Measurements from ENCODE around the gene AMPD2. TPM values are rescaled to one million over a fixed set of nuclear protein-coding genes. Genes with fewer than 3 reads are reported as not detected.

The AMPD2 gene
- total and polyA plus RNA-seq, 2 of the 8 experiments (the other 6 are each of a cell fraction or from before 2014, with no cell fraction given) = 37.2 to 67.7 TPM

- H3K79me2 ChIP-seq (ENCODE audit: control insufficient read depth in 1 of 2, insufficient read depth in 2 of 2, low read length in 2 of 2) = no peaks in the 10 kb centered on the region
- no peak overlapping the region for H2BK20ac ChIP-seq (ENCODE audit: low read length)
- H2BK5ac ChIP-seq (ENCODE audit: low read depth, low read length) = no peak overlapping the region
- H3K4me3 ChIP-seq (ENCODE audit: extremely low read depth in 1 of 4, insufficient read depth in 2 of 4, low read depth in 3 of 4, low read length in 4 of 4) = no peak overlapping the region
- H2BK15ac ChIP-seq (ENCODE audit: low read length) = no peak overlapping the region
- H3K27me3 ChIP-seq (replicated peaks in 1 of 4; ENCODE audit: control insufficient read depth in 3 of 4, extremely low read depth in 1 of 4, insufficient read depth in 3 of 4, low read length in 3 of 4) = no peaks in the 10 kb centered on the region
- 92% methylated on average over 5 of the region's 5 CpGs; no CpG with 5 or more reads in 1 of the 2 experiments for WGBS, 2 experiments (ENCODE audit: extremely low coverage in 1 of 2, insufficient coverage in 1 of 2, insufficient read length in 1 of 2, insufficient replicate concordance in 2 of 2, low coverage in 1 of 2, low lambda C conversion rate in 2 of 2, missing lambda C conversion rate in 1 of 2)
- H3K9me3 ChIP-seq (ENCODE audit: insufficient read depth in 2 of 2, low read depth in 1 of 2, low read length in 1 of 2) = no peaks in the 10 kb centered on the region
- TF ChIP-seq SIN3A (conservative IDR thresholded peaks at IDR 0.05 in 1 of 2, IDR thresholded peaks at IDR 0.05 in 1 of 2; ENCODE audit: low read depth in 1 of 2, low read length in 2 of 2) (no peak), MAX (IDR thresholded peaks at IDR 0.05) (no peak), POLR2AphosphoS5 (IDR thresholded peaks at IDR 0.05; ENCODE audit: low read depth, low read length) (no peak), SP4 (IDR thresholded peaks at IDR 0.05; ENCODE audit: low read length) (no peak), SUZ12 (IDR thresholded peaks at IDR 0.05; ENCODE audit: low read length) (no peak), EZH2 (IDR thresholded peaks at IDR 0.05; ENCODE audit: low read depth, low read length, severe bottlenecking) (no peak), CTCF (IDR thresholded peaks at IDR 0.05; ENCODE audit: control extremely low read depth in 1 of 3, insufficient read depth in 1 of 3, low read depth in 1 of 3, low read length in 3 of 3) (no peak)
- no peak overlapping the region; the same call in 1 of the 2 replicates for H3K18ac ChIP-seq (ENCODE audit: extremely low read depth, low read length)
- no peak overlapping the region for H4K91ac ChIP-seq (replicated peaks; ENCODE audit: insufficient read length, low read length)
- CTCF ChIA-PET (ENCODE audit: partially characterized antibody) = interaction anchor here (0.9 to 10.4 kb wide), 11 partner anchors 7 to 100 kb away, joined by 3 to 73 read pairs (median 5); partner anchors contain the start of gene GSTM1
- H3K56ac ChIP-seq (replicated peaks; ENCODE audit: insufficient read length, low read depth, low read length) = no peak overlapping the region
- no peaks in the 10 kb centered on the region for H3K23me2 ChIP-seq (ENCODE audit: low read depth, low read length)
- H4K5ac ChIP-seq (ENCODE audit: insufficient read length, low read depth, low read length) = no peak overlapping the region
- no peak overlapping the region for H3K9ac ChIP-seq (replicated peaks in 1 of 4; ENCODE audit: extremely low read depth in 1 of 4, low read depth in 3 of 4, low read length in 3 of 4)
- no peak overlapping the region for H3K23ac ChIP-seq (ENCODE audit: insufficient read length)
- H4K8ac ChIP-seq (ENCODE audit: extremely low read depth, insufficient read depth, low read length) = no peak overlapping the region
- FAIRE-seq (no peak), DNase-seq (ENCODE audit: low read depth in 1 of 2, low spot score in 2 of 2) (peak in 1 of 2 experiments; percentile 35)
- peaks cover 0 to 13% of the 10 kb centered on the region in 2 experiments for H4K20me1 ChIP-seq (replicated peaks in 1 of 2; ENCODE audit: control insufficient read depth in 1 of 2, insufficient read depth in 2 of 2, low read length in 2 of 2)
- H3K4me2 ChIP-seq (ENCODE audit: insufficient read depth in 1 of 2, low read depth in 2 of 2, low read length in 2 of 2) = no peak overlapping the region
- no peak overlapping the region for H3K4ac ChIP-seq (replicated peaks; ENCODE audit: insufficient read length, low read depth, low read length)
- H3K14ac ChIP-seq (ENCODE audit: insufficient read length) = no peak overlapping the region
- no peak overlapping the region for H2BK12ac ChIP-seq (ENCODE audit: low read depth, low read length)
- no peak overlapping the region for H3K27ac ChIP-seq (ENCODE audit: low read depth, low read length)
- H2AK5ac ChIP-seq (ENCODE audit: low read depth, low read length) = no peak overlapping the region
- H2BK120ac ChIP-seq (replicated peaks; ENCODE audit: low read depth, low read length) = no peak overlapping the region
- H3K36me3 ChIP-seq (ENCODE audit: control insufficient read depth in 2 of 4, insufficient read depth in 4 of 4, low read length in 3 of 4) = peaks cover 16 to 20% (median 17%) of the 10 kb centered on the region in 4 experiments
- H3K79me1 ChIP-seq (ENCODE audit: low read depth, low read length) = no peaks in the 10 kb centered on the region
- POLR2A ChIA-PET (ENCODE audit: partially characterized antibody) = interaction anchor here (0.7 to 1.6 kb wide), 4 partner anchors 8 to 74 kb away, joined by 3 to 5 read pairs (median 4); partner anchors contain the start of genes AMPD2 and GNAT2
- no peak overlapping the region for H2AFZ ChIP-seq (ENCODE audit: low read length)
- peaks cover 5 to 8% (median 7%) of the 10 kb centered on the region in 4 experiments; a peak in 6 of 7 replicates for H3K4me1 ChIP-seq (replicated peaks in 1 of 4; ENCODE audit: control insufficient read depth in 3 of 4, insufficient read depth in 4 of 4, low read length in 3 of 4)
Observed at GRCh38 chr1:109632671-109633346, 13.2 kb downstream of the AMPD2 start.

Data from H1 (cell line).